ENCODE data around the gene HLF. TPM values are rescaled to one million over a fixed set of nuclear protein-coding genes. Genes with fewer than 3 reads are reported as not detected.

Gene HLF
- total and polyA plus RNA-seq, 2 experiments from 2014 or later = 0.28 TPM; not detected in 1

DNA sequence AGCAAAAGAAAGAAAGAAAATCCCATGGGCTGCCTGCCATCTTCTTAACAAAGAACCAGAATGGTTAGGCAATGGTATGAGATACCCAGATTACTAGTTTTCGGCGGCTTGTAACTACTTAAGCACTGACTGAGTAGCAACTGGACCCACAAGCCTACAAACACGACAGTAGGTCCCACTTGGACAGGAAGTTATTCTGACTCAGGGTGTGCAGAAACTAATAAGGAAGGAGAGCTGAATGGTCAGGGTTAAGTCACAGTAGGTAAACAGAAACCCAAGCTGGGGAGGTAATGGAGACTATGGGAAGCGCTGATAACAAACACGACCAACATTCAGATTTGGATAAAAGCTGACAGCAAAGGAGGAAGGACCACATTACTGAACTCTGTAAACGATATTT lies 10.4 kb upstream of the HLF start:
- no peak overlapping the region for H2AFZ ChIP-seq
- H3K4me1 ChIP-seq (ENCODE audit: insufficient read depth) = peaks cover 8% of the 10 kb centered on the region; the same call in 1 of the 2 replicates
- no peaks in the 10 kb centered on the region for H3K36me3 ChIP-seq (ENCODE audit: insufficient read depth)
- Mint-ChIP-seq H3K4me1 (peaks cover 6% of the 10 kb centered on the region), H3K36me3 (ENCODE audit: low read depth) (no peaks in the 10 kb centered on the region), H3K4me3 (no peak overlapping the region), H3K27me3 (ENCODE audit: insufficient read depth, low read depth, poor library complexity) (no peaks in the 10 kb centered on the region), H3K27ac (no peak overlapping the region), H3K9me3 (no peaks in the 10 kb centered on the region)
- H4K20me1 ChIP-seq (replicated peaks; ENCODE audit: insufficient read depth) = no peaks in the 10 kb centered on the region
- no peak for DNase-seq (ENCODE audit: low spot score)
- TF ChIP-seq, protein P1, sequence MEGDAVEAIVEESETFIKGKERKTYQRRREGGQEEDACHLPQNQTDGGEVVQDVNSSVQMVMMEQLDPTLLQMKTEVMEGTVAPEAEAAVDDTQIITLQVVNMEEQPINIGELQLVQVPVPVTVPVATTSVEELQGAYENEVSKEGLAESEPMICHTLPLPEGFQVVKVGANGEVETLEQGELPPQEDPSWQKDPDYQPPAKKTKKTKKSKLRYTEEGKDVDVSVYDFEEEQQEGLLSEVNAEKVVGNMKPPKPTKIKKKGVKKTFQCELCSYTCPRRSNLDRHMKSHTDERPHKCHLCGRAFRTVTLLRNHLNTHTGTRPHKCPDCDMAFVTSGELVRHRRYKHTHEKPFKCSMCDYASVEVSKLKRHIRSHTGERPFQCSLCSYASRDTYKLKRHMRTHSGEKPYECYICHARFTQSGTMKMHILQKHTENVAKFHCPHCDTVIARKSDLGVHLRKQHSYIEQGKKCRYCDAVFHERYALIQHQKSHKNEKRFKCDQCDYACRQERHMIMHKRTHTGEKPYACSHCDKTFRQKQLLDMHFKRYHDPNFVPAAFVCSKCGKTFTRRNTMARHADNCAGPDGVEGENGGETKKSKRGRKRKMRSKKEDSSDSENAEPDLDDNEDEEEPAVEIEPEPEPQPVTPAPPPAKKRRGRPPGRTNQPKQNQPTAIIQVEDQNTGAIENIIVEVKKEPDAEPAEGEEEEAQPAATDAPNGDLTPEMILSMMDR (conservative IDR thresholded peaks at IDR 0.05; ENCODE audit: low read depth in 2 of 2) = no peak
- TF ChIP-seq EZH2phosphoT487 (IDR thresholded peaks at IDR 0.05; ENCODE audit: unreplicated experiment) = no peak
- no peak for TF ChIP-seq JUNB (IDR thresholded peaks at IDR 0.05; ENCODE audit: unreplicated experiment)
- TF ChIP-seq, protein P2, sequence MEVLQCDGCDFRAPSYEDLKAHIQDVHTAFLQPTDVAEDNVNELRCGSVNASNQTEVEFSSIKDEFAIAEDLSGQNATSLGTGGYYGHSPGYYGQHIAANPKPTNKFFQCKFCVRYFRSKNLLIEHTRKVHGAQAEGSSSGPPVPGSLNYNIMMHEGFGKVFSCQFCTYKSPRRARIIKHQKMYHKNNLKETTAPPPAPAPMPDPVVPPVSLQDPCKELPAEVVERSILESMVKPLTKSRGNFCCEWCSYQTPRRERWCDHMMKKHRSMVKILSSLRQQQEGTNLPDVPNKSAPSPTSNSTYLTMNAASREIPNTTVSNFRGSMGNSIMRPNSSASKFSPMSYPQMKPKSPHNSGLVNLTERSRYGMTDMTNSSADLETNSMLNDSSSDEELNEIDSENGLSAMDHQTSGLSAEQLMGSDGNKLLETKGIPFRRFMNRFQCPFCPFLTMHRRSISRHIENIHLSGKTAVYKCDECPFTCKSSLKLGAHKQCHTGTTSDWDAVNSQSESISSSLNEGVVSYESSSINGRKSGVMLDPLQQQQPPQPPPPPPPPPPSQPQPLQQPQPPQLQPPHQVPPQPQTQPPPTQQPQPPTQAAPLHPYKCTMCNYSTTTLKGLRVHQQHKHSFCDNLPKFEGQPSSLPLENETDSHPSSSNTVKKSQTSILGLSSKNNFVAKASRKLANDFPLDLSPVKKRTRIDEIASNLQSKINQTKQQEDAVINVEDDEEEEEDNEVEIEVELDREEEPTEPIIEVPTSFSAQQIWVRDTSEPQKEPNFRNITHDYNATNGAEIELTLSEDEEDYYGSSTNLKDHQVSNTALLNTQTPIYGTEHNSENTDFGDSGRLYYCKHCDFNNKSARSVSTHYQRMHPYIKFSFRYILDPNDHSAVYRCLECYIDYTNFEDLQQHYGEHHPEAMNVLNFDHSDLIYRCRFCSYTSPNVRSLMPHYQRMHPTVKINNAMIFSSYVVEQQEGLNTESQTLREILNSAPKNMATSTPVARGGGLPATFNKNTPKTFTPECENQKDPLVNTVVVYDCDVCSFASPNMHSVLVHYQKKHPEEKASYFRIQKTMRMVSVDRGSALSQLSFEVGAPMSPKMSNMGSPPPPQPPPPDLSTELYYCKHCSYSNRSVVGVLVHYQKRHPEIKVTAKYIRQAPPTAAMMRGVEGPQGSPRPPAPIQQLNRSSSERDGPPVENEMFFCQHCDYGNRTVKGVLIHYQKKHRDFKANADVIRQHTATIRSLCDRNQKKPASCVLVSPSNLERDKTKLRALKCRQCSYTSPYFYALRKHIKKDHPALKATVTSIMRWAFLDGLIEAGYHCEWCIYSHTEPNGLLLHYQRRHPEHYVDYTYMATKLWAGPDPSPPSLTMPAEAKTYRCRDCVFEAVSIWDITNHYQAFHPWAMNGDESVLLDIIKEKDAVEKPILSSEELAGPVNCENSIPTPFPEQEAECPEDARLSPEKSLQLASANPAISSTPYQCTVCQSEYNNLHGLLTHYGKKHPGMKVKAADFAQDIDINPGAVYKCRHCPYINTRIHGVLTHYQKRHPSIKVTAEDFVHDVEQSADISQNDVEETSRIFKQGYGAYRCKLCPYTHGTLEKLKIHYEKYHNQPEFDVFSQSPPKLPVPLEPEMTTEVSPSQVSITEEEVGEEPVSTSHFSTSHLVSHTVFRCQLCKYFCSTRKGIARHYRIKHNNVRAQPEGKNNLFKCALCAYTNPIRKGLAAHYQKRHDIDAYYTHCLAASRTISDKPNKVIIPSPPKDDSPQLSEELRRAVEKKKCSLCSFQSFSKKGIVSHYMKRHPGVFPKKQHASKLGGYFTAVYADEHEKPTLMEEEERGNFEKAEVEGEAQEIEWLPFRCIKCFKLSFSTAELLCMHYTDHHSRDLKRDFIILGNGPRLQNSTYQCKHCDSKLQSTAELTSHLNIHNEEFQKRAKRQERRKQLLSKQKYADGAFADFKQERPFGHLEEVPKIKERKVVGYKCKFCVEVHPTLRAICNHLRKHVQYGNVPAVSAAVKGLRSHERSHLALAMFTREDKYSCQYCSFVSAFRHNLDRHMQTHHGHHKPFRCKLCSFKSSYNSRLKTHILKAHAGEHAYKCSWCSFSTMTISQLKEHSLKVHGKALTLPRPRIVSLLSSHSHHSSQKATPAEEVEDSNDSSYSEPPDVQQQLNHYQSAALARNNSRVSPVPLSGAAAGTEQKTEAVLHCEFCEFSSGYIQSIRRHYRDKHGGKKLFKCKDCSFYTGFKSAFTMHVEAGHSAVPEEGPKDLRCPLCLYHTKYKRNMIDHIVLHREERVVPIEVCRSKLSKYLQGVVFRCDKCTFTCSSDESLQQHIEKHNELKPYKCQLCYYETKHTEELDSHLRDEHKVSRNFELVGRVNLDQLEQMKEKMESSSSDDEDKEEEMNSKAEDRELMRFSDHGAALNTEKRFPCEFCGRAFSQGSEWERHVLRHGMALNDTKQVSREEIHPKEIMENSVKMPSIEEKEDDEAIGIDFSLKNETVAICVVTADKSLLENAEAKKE (CRISPR knock-in tag; IDR thresholded peaks at IDR 0.05) = no peak
- no peak for TF ChIP-seq EZH2 (IDR thresholded peaks at IDR 0.05; ENCODE audit: low read depth, unreplicated experiment)
- no peaks in the 10 kb centered on the region for H3F3A ChIP-seq (replicated peaks; ENCODE audit: low read depth)
- no peaks in the 10 kb centered on the region for H3K79me2 ChIP-seq (replicated peaks; ENCODE audit: insufficient read depth)
- H3K4me2 ChIP-seq = no peak overlapping the region
- H3K27me3 ChIP-seq (ENCODE audit: insufficient read depth) = no peaks in the 10 kb centered on the region
- H3K4me3 ChIP-seq = no peak overlapping the region
- peaks cover 2% of the 10 kb centered on the region; the same call in 1 of the 2 replicates for H3K9me2 ChIP-seq (ENCODE audit: insufficient read depth)
- no peak overlapping the region for H3K27ac ChIP-seq (ENCODE audit: low read depth)
- no peak for ATAC-seq

Measured in GM23338 (cell line).